Tibial artery (tissue), 4 donors: ENCODE measurements around the gene RAB6A.
A peak's percentile ranks its signal among the peaks of the same experiment; 100 is the strongest.

Experiments
- DNase-seq, 2 donors: peaks; one replicate each; pipeline ENCODE4 v3.0.0-alpha.2; 2019
- H3K27ac ChIP-seq, 2 donors: fragments of 200-600 bp; sonication (generic) in 1 of 2; 1 replicate in 1 of 2; 2 replicates in 1 of 2; pipeline ENCODE4 v1.5.1; 2018 to 2019; ENCODE audit warnings: mild to moderate bottlenecking in 1 of 2
- H3K27me3 ChIP-seq, 2 donors: fragments of 200-600 bp; sonication (generic) in 1 of 2; one replicate each; pipeline versions ENCODE4 v1.5.1 to v1.6.0; 2016 to 2019
- H3K36me3 ChIP-seq, 3 donors: fragments of 200-600 bp; sonication (generic) in 2 of 3; one replicate each; pipeline ENCODE4 v1.5.1; 2016 to 2019; ENCODE audit warnings: mild to moderate bottlenecking in 2 of 3
- H3K4me1 ChIP-seq, 4 donors: fragments of 200-600 bp; sonication (generic) in 2 of 4; 1 replicate in 3 of 4; 2 replicates in 1 of 4; pipeline ENCODE4 v1.5.1; 2016 to 2019
- H3K4me3 ChIP-seq, 2 donors: fragments of 200-600 bp; sonication (generic) in 1 of 2; 1 replicate in 1 of 2; 2 replicates in 1 of 2; pipeline ENCODE4 v1.5.1; 2018 to 2019; ENCODE audit warnings: mild to moderate bottlenecking in 2 of 2
- H3K9me3 ChIP-seq, 3 donors: fragments of 200-600 bp; sonication (generic) in 1 of 3; one replicate each; pipeline ENCODE4 v1.5.1; 2016 to 2019
- CTCF ChIP-seq, 2 experiments: fragments of 200-600 bp in 1 of 2; fragments of 450-650 bp in 1 of 2; IDR thresholded peaks; one replicate each; pipeline ENCODE4 v1.5.1; 2017 to 2019; ENCODE audit warnings: antibody characterized with exemption in 2 of 2, mild to moderate bottlenecking in 1 of 2, moderate library complexity in 1 of 2
- intact Hi-C: fragments of 100-400 bp; cut with DNase I; formaldehyde crosslinking; loops from one replicate; pipeline ENCODE4 v1.15.0; 2023; ENCODE audit warnings: low total_unique reads

The RAB6A gene

GRCh38 chr11:73649206-73649605, 111.7 kb downstream of the RAB6A start:
- Histone ChIP-seq H3K27ac (no peak overlapping the region), H3K9me3 (no peaks in the 10 kb centered on the region), H3K4me1 (peaks cover 0 to 13% (median 5%) of the 10 kb centered on the region in 4 donors), H3K4me3 (no peak overlapping the region), H3K27me3 (no peaks in the 10 kb centered on the region), H3K36me3 (no peaks in the 10 kb centered on the region)
- intact Hi-C loops = no loop called here
- TF ChIP-seq CTCF (IDR thresholded peaks at IDR 0.05) = no peak
- no peak for DNase-seq

- no peak for DNase-seq
- Histone ChIP-seq H3K36me3 (no peaks in the 10 kb centered on the region), H3K4me3 (no peak overlapping the region), H3K4me1 (peaks cover 0 to 13% (median 5%) of the 10 kb centered on the region in 4 donors), H3K9me3 (no peaks in the 10 kb centered on the region), H3K27me3 (peaks cover 0 to 2% of the 10 kb centered on the region in 2 donors), H3K27ac (no peak overlapping the region)
- intact Hi-C loops = no loop called here
- TF ChIP-seq CTCF (IDR thresholded peaks at IDR 0.05) = no peak
These were observed 112.3 kb downstream of the RAB6A start for GRCh38 chr11:73648571-73649046.

- TF ChIP-seq CTCF (IDR thresholded peaks at IDR 0.05) = no peak
These were observed 112.8 kb downstream of the RAB6A start for GRCh38 chr11:73648121-73648520.

GRCh38 chr11:73647459-73648100, 113.3 kb downstream of the RAB6A start:
- peak overlapping the region; percentile 11 to 44 for H3K4me3 ChIP-seq

More at GRCh38 chr11:73648121-73648520, 112.8 kb downstream of the RAB6A start:
- Histone ChIP-seq H3K9me3 (no peaks in the 10 kb centered on the region), H3K27me3 (peaks cover 0 to 2% of the 10 kb centered on the region in 2 donors), H3K27ac (no peak overlapping the region), H3K4me1 (peaks cover 0 to 13% (median 5%) of the 10 kb centered on the region in 4 donors), H3K4me3 (no peak overlapping the region), H3K36me3 (no peaks in the 10 kb centered on the region)
- DNase-seq = no peak
- intact Hi-C loops = no loop called here

GRCh38 chr11:73645972-73646631, 114.8 kb downstream of the RAB6A start, which contains the start of gene PLEKHB1:
Gene PLEKHB1 (plus strand): TSS chr11:73646581. CDS start chr11:73646609, 28 bp downstream.
- Histone ChIP-seq H3K36me3 (no peaks in the 10 kb centered on the region), H3K4me1 (peaks cover 0 to 13% (median 5%) of the 10 kb centered on the region in 4 donors), H3K27me3 (peaks cover 0 to 12% of the 10 kb centered on the region in 2 donors), H3K27ac (no peak within 1 kb of the TSS), H3K9me3 (no peaks in the 10 kb centered on the region), H3K4me3 (peak within 1 kb of the TSS; percentile 11 to 44)
- intact Hi-C loops = no loop called here
- TF ChIP-seq CTCF (IDR thresholded peaks at IDR 0.05) = no peak
- no peak for DNase-seq

More at GRCh38 chr11:73647459-73648100, 113.3 kb downstream of the RAB6A start:
- H3K4me1 ChIP-seq = peaks cover 0 to 13% (median 5%) of the 10 kb centered on the region in 4 donors
- DNase-seq = peak; percentile 85 to 94
- H3K27ac ChIP-seq = peak overlapping the region in 1 of 2 donors; percentile 22
- intact Hi-C loops = no loop called here
- H3K27me3 ChIP-seq = peaks cover 0 to 2% of the 10 kb centered on the region in 2 donors
- no peak for TF ChIP-seq CTCF (IDR thresholded peaks at IDR 0.05)
- H3K9me3 ChIP-seq = no peaks in the 10 kb centered on the region
- H3K36me3 ChIP-seq = no peaks in the 10 kb centered on the region
